Ishikawa (cell line): ENCODE measurements around the gene TPO.
A peak's percentile ranks its signal among the peaks of the same experiment; 100 is the strongest.

Experiments
- CEBPB ChIP-seq: IDR thresholded peaks from 2 replicates; pipeline ENCODE4 v1.6.1; 2012
- CREB1 ChIP-seq: IDR thresholded peaks from 2 replicates; pipeline ENCODE4 v1.6.1; 2012; ENCODE audit warnings: low read depth
- EGR1 ChIP-seq: IDR thresholded peaks from 2 replicates; pipeline ENCODE4 v1.6.1; 2012
- EP300 ChIP-seq: IDR thresholded peaks from 2 replicates; pipeline ENCODE4 v1.6.1; 2012; ENCODE audit warnings: borderline replicate concordance
- FOXM1 ChIP-seq: IDR thresholded peaks from 2 replicates; pipeline ENCODE4 v1.6.1; 2012; ENCODE audit warnings: low read depth, borderline replicate concordance
- NFIC ChIP-seq: IDR thresholded peaks from 2 replicates; pipeline ENCODE4 v1.6.1; 2012
- RAD21 ChIP-seq: IDR thresholded peaks from 2 replicates; pipeline ENCODE4 v1.6.1; 2012; ENCODE audit warnings: low read depth
- TAF1 ChIP-seq: IDR thresholded peaks from 2 replicates; pipeline ENCODE4 v1.6.1; 2012; ENCODE audit warnings: low read depth, mild to moderate bottlenecking
- TCF12 ChIP-seq: IDR thresholded peaks from 2 replicates; pipeline ENCODE4 v1.6.1; 2012; ENCODE audit warnings: low read depth
- TEAD4 ChIP-seq: IDR thresholded peaks from 2 replicates; pipeline ENCODE4 v1.6.1; 2012
- USF1 ChIP-seq: IDR thresholded peaks from 2 replicates; pipeline ENCODE4 v1.6.1; 2012
- YY1 ChIP-seq: IDR thresholded peaks from 2 replicates; pipeline ENCODE4 v1.6.1; 2012; ENCODE audit warnings: low read depth
- ZBTB7A ChIP-seq: IDR thresholded peaks from 2 replicates; pipeline ENCODE4 v1.6.1; 2012; ENCODE audit warnings: low read depth
- TF ChIP-seq, protein P1 (sequence below): IDR thresholded peaks from 2 replicates; pipeline ENCODE4 v1.6.1; 2012
- TF ChIP-seq, protein P2 (sequence below): IDR thresholded peaks from 2 replicates; pipeline ENCODE4 v1.6.1; 2012; ENCODE audit warnings: low read depth, mild to moderate bottlenecking

Gene TPO

DNA sequence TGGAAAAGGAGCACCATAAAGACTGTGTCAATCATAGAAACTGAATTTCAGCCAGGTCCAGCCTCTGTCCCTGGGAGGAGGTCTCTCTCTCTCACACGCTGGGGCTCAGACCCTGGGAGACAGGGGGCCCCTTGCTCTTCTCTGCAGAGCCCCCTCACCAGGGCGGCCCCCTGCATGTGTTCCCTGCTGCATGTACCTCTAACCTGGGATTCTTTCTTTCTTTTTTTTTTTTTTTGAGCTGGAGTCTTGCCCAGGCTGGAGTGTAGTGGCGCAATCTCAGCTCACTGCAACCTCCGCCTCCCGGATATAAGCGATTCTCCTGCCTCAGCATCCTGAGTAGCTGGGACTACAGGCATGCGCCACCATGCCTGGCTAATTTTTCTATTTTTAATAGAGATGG, 46.5 kb downstream of the TPO start:
- no peak for TF ChIP-seq RAD21
- no peak for TF ChIP-seq ZBTB7A
- no peak for TF ChIP-seq CREB1
- TF ChIP-seq NFIC, result no peak
- TF ChIP-seq, protein P1, sequence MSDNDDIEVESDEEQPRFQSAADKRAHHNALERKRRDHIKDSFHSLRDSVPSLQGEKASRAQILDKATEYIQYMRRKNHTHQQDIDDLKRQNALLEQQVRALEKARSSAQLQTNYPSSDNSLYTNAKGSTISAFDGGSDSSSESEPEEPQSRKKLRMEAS, result no peak
- no peak for TF ChIP-seq YY1
- no peak for TF ChIP-seq FOXM1
- TF ChIP-seq TAF1, result no peak
- no peak for TF ChIP-seq CEBPB
- TF ChIP-seq TCF12, result no peak
- no peak for TF ChIP-seq EGR1
- no peak for TF ChIP-seq EP300
- no peak for TF ChIP-seq TEAD4
- TF ChIP-seq USF1, result no peak
- TF ChIP-seq, protein P2, sequence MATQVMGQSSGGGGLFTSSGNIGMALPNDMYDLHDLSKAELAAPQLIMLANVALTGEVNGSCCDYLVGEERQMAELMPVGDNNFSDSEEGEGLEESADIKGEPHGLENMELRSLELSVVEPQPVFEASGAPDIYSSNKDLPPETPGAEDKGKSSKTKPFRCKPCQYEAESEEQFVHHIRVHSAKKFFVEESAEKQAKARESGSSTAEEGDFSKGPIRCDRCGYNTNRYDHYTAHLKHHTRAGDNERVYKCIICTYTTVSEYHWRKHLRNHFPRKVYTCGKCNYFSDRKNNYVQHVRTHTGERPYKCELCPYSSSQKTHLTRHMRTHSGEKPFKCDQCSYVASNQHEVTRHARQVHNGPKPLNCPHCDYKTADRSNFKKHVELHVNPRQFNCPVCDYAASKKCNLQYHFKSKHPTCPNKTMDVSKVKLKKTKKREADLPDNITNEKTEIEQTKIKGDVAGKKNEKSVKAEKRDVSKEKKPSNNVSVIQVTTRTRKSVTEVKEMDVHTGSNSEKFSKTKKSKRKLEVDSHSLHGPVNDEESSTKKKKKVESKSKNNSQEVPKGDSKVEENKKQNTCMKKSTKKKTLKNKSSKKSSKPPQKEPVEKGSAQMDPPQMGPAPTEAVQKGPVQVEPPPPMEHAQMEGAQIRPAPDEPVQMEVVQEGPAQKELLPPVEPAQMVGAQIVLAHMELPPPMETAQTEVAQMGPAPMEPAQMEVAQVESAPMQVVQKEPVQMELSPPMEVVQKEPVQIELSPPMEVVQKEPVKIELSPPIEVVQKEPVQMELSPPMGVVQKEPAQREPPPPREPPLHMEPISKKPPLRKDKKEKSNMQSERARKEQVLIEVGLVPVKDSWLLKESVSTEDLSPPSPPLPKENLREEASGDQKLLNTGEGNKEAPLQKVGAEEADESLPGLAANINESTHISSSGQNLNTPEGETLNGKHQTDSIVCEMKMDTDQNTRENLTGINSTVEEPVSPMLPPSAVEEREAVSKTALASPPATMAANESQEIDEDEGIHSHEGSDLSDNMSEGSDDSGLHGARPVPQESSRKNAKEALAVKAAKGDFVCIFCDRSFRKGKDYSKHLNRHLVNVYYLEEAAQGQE, result no peak

GRCh38 chr2:1460851-1461418, 47.7 kb downstream of the TPO start:
- no peak for TF ChIP-seq NFIC
- TF ChIP-seq USF1, result peak; percentile 53
- no peak for TF ChIP-seq TCF12

DNA sequence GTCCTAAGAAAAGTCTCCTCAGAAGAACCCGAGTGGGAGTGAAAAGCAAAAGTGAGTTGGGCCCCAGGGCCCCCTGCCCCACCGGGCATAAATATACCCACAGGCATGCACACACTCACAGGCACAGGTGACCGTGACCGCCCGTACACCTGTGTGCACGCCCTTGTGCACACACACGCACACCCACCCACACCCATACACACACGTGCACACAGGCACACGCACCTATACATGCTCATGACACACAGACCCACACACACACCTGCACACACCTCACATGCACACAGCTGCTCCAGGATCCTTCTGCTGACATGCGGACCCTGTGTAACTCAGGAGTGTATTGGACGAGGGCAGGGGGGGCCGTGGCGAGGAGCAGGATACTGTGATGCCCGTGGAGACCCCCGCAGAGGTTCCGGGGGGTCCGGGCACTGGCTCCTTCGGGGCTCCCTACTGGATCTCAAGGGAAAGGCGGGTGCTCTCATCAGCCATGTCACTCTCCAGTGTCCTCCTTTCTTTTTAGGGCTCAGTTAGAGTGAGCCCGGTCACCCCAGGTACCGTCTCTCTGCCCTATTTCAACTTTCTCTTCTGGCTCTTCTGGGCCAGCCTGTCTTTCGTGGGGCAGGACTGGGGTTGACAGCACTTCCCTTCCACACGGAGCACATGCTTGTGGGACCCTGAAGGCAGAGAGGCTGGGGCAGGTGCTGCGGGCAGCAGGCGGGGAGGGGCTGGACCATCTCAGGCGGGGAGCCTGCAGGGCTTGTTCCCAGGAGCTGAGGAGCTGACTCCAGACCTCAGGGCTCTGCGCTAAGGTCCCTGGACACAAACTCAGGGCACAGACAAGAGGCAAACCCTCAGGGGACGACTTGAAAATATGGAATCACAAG, 48.5 kb downstream of the TPO start:
- TF ChIP-seq TAF1 (no peak), YY1 (no peak), EGR1 (no peak), USF1 (no peak), EP300 (no peak), TEAD4 (no peak), RAD21 (no peak), FOXM1 (no peak), CEBPB (no peak), CREB1 (no peak), TCF12 (no peak)
- TF ChIP-seq, protein P1, result no peak

- TF ChIP-seq YY1, result no peak
- TF ChIP-seq, protein P2, result no peak
Measured at GRCh38 chr2:1462994-1463393, 49.7 kb downstream of the TPO start.

DNA sequence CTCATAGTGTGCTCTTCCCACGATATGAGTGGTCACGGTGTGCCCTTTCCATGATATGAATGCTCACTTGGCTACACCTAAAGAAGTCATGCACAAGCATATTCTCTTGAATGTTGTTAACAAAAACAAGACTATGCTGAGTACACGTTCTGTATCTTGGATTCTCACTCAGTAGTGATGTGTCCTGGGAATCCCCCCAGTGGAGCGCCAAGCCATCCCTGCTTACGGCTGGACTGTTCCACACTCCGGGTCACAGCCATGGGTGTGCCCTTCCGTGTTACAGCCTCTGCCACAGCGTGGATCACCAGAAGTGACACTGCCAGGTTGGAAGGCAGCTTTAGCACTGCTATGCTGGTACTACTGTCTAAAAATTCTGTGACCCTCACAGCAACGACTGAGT, 59.1 kb downstream of the TPO start:
- TF ChIP-seq YY1, result no peak
- no peak for TF ChIP-seq FOXM1
- TF ChIP-seq, protein P2, result no peak
- no peak for TF ChIP-seq TEAD4
- TF ChIP-seq EGR1, result no peak
- TF ChIP-seq TCF12, result no peak
- no peak for TF ChIP-seq TAF1
- no peak for TF ChIP-seq RAD21
- TF ChIP-seq CEBPB, result no peak
- no peak for TF ChIP-seq ZBTB7A
- no peak for TF ChIP-seq CREB1
- no peak for TF ChIP-seq NFIC
- TF ChIP-seq, protein P1, result no peak
- TF ChIP-seq EP300, result no peak
- TF ChIP-seq USF1, result no peak
